ENCODE results near the gene GIGYF1.

Gene GIGYF1

GRCh38 chr7:100632951-100633717, 60.9 kb downstream of the GIGYF1 start:
- peak; percentile 49 to 58 for DNase-seq (ENCODE audit: low read depth in 2 of 2)

GRCh38 chr7:100630066-100630465, 64.0 kb downstream of the GIGYF1 start:
- no peak for DNase-seq (ENCODE audit: low read depth in 2 of 2)

All from stimulated activated CD8-positive, alpha-beta memory T cell treated with anti-CD3 and anti-CD28 coated beads, Interleukin-15, amount 100 ng/mL, for 48 hours (primary cell).